DMS153 treated with DMSO at 0.1 percent for 48 hours (cell line): ENCODE results near the gene DNAJC15.
"Not testable (repeated sequence)": the region's sequence is repeated elsewhere in the genome, so short reads cannot be mapped to it uniquely, and the experiment has no call there.

Source experiments
- DNase-seq: peaks from one replicate; lab custom pipeline; 2025; ENCODE audit not compliant: unreplicated experiment; lab: John Stamatoyannopoulos, UW

Gene DNAJC15

DNA sequence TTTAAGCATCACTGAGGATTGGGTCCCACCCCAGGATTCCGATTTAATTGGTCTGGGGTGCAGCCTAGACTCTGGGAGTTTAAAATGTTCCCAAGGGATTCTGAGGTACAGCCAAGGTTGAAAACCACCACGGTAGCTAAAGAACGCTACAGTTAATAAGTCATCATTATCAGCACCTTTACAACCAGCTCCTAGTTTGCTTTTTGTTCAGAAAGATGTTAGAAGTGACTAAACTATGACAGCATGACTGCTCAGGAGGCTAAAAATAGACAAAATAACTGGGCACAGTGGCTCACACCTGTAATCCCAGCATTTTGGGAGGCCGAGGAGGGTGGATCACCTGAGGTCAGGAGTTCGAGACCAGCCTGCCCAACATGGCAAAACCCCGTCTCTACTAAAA, 19.7 kb upstream of the DNAJC15 start:
- no peak for DNase-seq

DNA sequence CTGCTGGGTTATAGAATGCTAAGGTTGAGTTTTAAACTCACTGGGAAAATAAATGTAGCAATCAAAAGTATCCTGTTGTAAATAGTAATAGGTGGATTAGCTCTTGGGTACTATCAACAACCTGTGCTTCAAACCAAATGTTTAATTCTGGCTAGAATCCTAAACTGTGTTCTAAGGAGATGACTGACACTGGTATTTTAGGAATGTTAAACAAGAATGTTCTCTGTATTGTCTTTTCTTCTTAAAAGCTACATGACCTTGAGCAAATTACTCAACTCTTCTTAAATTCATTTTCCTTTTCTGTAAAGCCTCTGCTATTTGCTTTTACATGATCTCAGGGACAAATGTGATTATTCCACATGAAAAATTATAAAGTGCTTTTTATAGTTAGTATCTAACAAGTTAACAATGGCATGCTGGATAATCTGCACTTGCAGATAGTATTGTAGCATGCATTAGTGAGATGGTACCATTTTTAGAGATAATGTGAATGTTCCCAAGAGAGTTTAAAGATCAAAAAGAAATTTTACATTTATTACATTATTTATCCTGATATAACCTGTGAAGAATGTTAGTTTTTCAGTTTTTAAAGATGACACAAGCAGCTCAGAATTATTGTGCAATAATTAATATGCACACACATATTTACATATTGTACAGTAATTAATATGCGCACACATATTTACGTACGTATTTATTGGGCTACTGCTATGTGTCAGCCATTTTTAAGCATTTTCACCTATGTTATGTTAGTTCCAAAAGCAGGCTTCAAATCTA, 17.7 kb upstream of the DNAJC15 start:
- no peak for DNase-seq

DNA sequence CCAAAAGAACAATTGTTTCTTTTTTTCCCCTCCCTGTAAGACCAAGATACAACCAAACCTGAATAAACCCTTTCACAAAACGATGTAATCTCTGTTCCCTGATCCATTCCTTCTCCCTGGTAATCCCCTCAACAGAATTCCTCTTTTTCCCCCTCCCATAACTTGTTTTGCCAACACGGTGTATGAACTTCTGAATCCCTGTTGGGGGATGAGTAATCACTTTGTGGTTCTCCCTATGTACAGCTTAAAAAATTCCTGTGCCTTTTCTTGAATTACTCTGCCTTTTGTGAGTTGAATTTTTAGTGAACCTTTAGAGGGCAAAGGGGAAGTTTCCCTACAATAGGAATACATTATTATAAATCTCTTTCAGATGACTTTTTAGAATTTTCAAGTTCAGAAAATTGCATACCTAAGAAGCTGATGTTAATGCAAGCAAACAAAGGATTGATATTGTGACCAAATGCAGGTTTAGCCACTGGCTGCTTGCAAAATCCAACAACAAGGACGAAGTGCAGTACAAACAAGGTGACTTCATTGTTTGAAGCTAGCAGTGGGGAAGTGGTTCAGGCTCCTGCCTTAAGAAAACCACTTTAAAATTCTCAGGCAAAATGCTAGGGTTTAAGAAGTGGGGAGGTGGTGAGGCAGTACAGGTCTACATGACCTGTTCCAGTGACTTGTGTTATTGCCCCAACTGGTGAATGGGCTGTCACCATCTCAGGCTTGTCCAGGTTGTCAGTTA, 16.3 kb upstream of the DNAJC15 start:
- DNase-seq = no peak

DNA sequence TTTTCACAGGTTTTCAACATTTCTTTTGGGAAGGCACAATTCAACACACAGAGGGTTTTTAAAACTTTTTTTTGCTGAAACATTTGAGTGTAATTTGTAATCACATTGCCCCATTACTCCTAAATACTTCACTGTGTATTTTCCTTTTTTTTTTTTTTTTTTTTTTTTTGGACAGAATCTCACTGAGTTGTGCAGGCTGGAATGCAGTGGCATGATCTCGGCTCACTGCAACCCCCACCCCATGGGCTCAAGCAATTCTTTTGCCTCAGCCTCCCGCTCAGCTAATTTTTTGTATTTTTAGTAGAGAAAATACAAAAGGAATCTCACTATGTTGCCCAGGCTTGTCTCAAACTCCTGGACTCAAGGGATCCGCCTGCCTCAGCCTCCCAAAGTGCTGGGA, 14.8 kb upstream of the DNAJC15 start:
- DNase-seq = no peak

DNA sequence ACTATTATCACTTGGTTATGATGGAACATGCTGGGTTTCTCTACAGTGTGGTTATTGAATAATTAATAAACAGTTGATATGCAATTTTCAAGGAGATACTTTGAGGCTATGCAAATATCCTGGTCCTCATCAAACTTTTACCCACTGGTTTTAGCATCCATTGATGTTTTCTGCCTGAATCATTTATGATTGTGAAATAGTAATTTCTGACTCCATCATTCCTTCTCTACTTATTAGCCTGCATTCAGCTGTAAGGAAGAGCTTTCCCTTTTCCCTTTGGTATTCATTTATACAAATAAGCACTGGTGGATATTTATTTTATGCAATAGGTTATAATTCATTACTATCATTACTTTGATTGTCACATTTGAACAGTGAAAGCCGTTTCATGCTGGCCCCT, 13.9 kb upstream of the DNAJC15 start:
- no peak for DNase-seq

DNA sequence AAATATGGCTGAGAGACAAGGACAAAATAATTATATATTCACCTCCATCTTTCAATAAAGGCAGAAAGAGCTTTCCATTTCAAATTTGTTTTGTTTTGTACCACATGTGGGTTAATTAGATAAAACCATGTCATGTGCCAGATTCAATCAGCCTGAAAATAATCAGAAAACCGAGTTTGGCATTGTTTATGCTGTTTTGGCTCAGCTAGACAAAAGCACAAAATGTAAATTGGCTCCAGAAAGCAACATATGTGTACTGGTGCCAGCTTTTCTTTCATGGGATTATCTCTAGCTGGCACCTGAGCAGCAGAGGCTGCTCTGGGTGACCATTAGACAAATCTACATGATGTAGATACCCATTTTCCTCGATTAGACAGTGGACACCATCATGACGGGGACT, 9.2 kb upstream of the DNAJC15 start:
- DNase-seq = no peak

DNA sequence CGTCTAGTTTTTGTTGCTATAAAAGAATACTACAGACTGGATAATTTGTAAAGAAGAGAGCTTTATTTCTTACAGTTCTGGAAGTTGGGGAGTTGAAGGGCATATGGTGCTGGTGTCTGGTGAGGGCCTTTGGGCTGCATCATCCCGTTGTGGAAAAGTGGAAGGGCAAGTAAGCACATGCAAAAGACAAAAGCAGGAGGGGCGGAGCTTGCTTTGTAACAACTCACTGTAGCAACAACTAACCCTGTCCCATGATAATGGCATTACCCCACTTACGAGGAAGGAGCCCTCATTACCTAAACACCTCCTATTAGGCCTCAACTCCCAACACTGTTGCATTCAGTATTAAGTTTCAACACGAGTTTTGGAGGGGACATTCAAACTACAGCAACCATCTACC, 7.2 kb upstream of the DNAJC15 start:
- no peak for DNase-seq

DNA sequence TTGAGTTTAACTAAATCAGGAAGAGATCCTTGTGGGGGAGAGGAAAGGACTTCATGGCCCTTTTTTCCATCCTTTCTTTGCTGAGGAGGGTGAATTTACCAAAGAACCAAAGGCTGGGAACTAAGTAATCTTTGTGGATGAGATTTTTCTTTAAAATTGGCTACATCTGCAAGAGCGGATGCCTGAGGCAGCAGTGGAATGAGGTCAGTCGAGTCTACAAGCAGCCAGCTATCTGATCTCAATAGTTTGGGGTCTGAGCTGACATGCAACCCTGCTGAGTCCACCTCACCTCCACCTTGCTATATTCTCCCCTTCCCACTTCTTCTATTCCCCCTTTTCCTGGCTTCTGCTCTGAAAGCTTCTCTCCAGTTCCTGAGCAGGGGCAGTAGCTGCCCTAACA, 3.6 kb upstream of the DNAJC15 start:
- DNase-seq = no peak

DNA sequence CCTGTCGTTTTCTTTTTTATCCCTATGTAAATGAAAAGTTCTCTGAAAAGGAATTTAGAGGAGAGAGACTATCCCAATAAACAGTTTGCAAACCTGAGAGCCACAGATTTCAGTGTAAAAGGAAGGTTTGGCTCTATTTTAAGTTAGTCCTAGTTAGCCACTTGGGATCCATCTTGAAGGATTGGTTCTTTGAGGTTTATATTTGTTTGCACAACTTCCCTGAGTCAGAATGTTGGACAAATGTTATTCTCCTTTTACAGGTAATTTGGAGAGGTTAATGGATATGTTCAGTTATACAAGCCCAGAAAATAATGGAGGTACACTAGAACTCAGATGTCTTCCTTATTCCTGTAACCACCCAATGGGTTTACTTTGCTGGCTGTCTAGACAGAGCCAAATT, 2.6 kb upstream of the DNAJC15 start:
- DNase-seq = no peak

DNA sequence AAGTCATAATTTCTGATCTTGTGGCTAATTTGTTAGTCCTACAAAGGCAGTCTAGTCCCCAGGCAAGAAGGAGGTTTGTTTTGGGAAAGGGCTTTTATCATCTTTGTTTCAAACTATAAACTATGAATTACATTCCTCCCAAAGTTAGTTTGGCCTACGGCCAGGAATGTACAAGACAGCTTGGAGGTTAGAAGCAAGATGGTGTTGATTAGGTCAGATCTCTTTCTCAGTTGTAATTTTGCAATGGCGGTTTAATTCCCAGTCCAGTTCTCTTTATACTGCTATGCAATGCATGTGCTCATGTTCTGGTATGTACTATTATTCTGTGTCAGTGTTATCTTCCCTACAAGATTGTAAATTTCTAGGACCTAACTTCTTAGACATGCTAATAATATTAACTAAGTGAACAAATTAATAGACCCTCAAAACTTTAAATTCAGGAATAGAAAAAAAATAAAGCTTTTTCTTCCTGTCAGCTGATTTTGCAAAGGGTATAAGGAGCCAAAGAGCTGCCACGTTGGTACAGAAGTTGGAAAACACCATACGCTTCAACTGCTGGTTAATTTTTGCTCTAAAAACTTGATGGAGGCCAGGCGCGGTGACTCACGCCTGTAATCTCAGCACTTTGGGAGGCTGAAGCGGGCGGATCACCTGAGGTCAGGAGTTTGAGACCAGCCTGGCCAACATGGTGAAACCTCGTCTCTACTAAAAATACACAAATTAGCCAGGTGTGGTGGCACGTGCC, 1.3 kb upstream of the DNAJC15 start:
- DNase-seq = no peak

DNA sequence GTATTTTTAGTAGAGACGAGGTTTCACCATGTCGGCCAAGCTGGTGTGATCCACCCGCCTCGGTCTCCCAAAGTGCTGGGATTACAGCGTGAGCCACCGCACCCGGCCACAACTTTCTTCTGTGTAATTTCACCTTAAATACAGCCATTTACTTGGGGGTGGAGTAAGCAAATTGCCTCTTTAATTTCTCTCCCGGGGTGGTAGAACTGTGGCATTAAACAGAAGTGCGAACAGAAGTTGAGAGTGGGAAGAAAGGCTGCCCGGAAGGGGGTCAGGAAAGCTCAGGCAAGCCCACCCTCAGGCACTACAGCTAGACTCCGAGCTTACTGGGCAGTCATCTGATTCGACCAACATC, 475 bp upstream of the DNAJC15 start:
- DNase-seq = no peak

DNA sequence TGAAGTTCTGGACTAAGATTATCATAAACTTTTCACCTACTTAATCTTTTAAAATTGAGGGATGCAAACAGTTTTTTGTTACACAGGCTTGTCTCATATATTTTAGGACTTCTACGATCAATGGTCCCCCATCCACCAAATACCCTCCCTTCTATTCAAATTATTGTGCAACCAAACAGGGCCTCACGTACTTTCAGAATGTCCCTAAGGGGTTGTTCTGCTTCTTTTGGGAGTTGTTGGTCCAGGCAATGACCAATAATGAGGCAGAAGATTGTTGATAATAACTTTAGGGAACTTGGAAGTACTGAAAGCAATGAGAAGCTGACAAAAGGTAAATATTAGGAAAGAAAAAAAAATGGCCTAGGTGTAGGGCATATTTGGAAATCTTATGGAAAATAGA, 2.9 kb downstream of the DNAJC15 start:
- no peak for DNase-seq

DNA sequence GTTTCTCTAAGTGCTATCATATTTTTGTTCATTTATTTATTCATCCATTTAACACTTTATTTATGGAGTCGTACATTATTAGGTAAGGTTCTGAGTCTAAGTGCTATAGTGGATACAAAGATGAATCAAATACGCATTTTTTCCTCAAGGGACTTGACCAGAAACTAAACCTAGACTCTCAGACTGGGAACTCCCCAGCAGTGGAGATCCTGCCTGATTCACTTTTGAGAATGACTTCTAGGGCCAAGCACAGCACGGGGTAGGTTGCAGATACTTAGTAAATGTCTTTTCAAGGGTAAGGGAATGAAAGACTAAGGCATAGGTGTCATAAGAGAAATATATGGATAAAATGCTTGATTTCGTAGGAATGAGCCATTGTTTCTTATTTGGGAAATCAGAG, 7.2 kb downstream of the DNAJC15 start:
- no peak for DNase-seq

DNA sequence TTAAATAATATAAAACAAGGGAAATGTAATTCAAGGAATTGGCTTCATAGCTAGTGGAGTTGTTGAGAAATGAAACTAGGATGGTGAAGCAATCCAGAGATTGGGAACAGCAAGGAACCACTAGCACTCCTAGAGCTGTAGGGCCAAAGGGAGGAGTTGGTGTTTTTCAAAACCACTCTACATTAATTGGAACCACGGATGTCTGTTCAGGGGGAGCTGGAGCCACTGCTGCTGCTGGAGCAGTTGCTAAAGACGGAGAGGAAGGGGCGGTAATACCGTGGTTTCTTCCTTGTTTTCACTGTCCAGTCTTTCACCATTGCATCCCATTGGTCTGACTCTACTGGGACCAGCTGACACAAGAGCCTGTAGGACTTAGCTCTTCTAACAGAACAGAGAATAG, 8.5 kb downstream of the DNAJC15 start:
- no peak for DNase-seq

DNA sequence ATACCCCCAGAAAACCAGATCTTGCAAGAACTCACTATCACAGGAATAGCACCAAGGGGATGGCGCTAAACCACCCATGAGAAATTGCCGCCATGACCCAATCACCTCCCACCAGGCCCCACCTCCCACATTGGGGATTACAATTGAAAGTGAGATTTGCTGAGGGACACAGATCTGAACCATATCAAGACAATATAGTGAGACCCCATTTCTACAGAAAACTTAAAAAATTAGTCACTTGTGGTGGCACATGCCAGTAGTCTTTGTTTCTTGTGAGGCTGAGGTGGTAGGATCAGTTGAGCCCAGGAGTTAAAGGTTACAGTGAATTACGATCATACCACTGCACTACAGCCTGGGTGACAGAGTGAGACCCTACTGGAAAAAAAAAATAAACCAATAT, 9.7 kb downstream of the DNAJC15 start:
- no peak for DNase-seq

DNA sequence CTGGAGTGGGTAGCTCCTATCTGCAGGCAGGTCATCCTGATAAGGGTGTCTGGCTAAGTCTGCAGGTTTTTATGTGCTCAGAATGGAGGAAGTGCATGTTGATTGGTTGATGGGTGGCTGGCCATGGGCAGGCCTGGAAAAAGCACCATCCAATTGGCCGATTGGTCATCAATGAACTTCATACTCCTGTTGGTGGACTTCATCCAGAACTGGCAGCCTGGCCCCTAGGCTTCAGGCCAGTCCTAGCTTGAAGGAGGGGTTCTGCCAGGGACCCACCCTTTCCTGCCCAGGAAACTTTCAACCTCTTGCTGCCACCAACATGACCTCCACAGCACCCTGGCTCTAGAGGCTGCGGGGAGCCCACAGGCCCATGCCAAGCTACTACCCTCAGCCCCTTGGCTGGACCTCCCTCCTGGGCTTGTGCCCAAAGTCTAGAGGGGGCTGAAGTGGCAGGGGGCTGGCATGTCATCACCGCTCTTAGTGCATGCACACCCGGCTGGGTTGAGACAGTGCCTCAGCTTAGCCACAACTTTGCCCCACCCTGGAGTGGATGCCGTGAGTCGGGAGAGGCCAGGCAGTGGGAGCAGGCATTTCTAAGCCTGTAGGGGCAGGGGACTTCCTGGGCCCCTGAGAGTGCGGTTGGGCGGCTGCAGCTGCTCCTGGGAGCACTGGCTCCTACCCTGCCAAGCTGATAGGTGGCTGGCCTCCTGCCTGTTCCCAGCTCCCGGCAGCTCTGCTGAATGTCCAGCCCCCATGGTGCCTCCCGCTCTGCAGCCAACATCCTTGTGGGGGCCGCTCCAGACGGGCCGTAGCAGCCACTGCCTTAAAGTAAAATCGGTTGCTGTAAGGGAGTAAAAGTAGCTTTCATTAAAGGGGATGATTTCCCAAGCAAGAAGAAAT, 13.2 kb downstream of the DNAJC15 start:
- DNase-seq = no peak

DNA sequence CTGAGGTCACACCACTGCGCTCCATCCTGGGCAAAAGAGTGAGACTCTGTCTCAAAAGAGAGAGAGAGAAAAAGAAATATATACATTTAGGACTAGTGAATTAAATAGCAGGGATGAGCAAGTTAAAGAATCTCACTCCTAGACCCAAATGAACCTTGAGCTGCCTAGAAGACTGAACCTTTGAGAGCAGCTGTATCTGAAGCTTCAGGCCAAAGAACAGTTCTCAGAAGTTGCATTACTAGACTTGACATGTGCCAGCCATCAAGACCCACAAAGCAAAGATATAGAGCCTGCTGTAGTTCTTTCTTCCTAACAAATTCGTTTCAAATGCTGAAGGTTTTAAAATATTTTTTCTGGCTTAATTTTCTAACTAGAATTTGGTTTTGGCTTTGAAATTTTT, 16.6 kb downstream of the DNAJC15 start:
- no peak for DNase-seq

DNA sequence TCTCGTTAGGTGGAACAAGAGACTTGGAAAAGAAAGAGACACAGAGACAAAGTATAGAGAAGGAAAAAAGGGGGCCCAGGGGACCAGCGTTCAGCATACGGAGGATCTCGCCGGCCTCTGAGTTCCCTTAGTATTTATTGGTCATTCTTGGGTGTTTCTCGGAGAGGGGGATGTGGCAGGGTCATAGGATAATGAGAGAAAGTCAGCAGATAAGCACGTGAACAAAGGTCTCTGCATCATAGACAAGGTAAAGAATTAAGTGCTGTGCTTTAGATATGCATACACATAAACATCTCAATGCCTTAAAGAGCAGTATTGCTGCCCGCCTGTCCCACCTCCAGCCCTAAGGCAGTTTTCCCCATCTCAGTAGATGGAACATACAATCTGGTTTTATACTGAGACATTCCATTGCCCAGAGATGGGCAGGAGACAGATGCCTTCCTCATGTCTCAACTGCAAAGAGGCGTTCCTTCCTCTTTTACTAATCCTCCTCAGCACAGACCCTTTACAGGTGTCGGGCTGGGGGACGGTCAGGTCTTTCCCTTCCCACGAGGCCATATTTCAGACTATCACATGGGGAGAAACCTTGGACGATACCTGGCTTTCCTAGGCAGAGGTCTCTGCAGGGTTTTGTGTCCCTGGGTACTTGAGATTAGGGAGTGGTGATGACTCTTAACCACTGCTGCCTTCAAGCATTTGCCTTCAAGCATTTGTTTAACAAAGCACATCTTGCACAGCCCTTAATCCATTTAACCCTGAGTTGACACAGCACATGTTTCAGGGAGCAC, 17.4 kb downstream of the DNAJC15 start:
- DNase-seq = not testable (repeated sequence)

DNA sequence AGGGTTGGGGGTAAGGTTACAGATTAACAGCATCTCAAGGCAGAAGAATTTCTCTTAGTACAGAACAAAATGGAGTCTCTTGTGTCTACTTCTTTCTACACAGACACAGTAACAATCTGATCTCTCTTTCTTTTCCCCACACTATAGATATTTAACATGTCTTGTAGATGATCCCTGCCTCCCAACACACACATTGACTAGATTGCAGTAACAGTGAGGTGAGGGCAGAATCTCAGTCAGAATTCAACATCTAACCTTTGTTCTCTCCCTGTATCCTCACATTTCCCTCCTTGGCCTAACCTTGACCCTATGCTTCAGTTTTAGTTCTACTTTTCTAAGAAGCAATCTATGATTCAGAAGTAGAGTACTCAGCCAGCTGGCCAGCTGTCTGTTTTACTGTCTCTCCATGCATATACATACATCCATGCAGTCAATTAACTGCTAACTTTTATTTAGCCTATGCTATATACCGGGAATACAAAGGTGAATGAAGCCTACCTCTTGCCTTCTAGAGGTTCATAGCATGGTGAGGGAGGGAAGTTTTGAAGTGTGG, 18.1 kb downstream of the DNAJC15 start:
- DNase-seq = no peak

DNA sequence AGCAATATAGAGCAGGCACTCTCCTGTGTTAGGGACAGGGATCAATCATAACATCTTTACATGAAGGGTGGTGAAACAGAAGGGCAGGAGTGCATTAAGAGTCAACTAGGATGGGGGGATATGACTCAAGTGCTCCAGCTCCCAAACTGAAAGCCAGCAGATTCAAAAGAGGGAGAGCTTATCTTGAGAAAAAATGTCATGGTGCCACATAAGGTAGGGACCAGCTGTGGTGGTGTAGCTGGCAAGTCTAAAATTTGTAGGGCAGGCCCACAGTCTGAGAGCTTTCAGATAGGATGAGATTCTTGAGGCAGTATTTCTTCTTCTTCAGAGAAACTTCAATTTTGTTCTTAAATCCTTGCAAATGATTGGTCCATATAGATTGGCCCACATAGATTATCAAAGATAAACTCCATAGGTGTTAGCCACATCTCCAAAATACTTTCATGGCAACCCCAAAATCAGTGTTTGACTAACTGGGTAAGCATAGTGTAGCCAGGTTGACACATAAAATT, 19.1 kb downstream of the DNAJC15 start:
- no peak for DNase-seq
